ENCODE measurements around the gene WDFY3. TPM values are rescaled to one million over a fixed set of nuclear protein-coding genes. Genes with fewer than 3 reads are reported as not detected.

Gene WDFY3
- total RNA-seq, 1 donor from 2014 or later: 0.56 TPM

- intact Hi-C loops (cut with micrococcal nuclease): no loop called here
Observed at GRCh38 chr4:84631573-84631972, 334.9 kb downstream of the WDFY3 start.

- intact Hi-C loops (cut with micrococcal nuclease): no loop called here
Observed at GRCh38 chr4:84626673-84627072, 339.8 kb downstream of the WDFY3 start.

GRCh38 chr4:84623661-84624060 is 342.8 kb downstream of the WDFY3 start:
- intact Hi-C loops (cut with micrococcal nuclease): no loop called here

GRCh38 chr4:84622959-84623358 is 343.5 kb downstream of the WDFY3 start:
- intact Hi-C loops (cut with micrococcal nuclease): no loop called here

All from T-helper 1 cell treated with Interleukin-12 subunit alpha and Interleukin-12 subunit beta and Interleukin-4 antibody, amounts not matched to agents 30 ng/mL and 1 ng/mL, for 36 hours (primary cell).